DMS153 (cell line): ENCODE results near the gene SLC1A4.
"Not testable (repeated sequence)": the region's sequence is repeated elsewhere in the genome, so short reads cannot be mapped to it uniquely, and the experiment has no call there.

Source experiments
- DNase-seq: peaks from one replicate; lab custom pipeline; 2025; lab: John Stamatoyannopoulos, UW

SLC1A4 gene

GRCh38 chr2:65026154-65026553 lies 37.0 kb downstream of the SLC1A4 start:
- no peak for DNase-seq

- no peak for DNase-seq
Measured at GRCh38 chr2:65026704-65027464, 37.7 kb downstream of the SLC1A4 start.

GRCh38 chr2:65027616-65028244 lies 38.5 kb downstream of the SLC1A4 start:
- DNase-seq = no peak

- DNase-seq = no peak
Measured at GRCh38 chr2:65030476-65031332, 41.5 kb downstream of the SLC1A4 start.

- peak; percentile 61 for DNase-seq
Measured at GRCh38 chr2:65031341-65032018, 42.3 kb downstream of the SLC1A4 start.

GRCh38 chr2:65032019-65032975 lies 43.1 kb downstream of the SLC1A4 start:
- DNase-seq = no peak

- DNase-seq = no peak
Measured at GRCh38 chr2:65033178-65033577, 44.0 kb downstream of the SLC1A4 start.

- DNase-seq = not testable (repeated sequence)
Measured at GRCh38 chr2:65033667-65034066, 44.5 kb downstream of the SLC1A4 start.

- DNase-seq = no peak
Measured at GRCh38 chr2:65035351-65035943, 46.2 kb downstream of the SLC1A4 start.

- no peak for DNase-seq
Measured at GRCh38 chr2:65037178-65037577, 48.0 kb downstream of the SLC1A4 start.

GRCh38 chr2:65039640-65040039 lies 50.4 kb downstream of the SLC1A4 start:
- DNase-seq = no peak

- DNase-seq = peak; percentile 39
Measured at GRCh38 chr2:65040400-65041261, 51.4 kb downstream of the SLC1A4 start.

GRCh38 chr2:65043001-65043400 lies 53.8 kb downstream of the SLC1A4 start:
- DNase-seq = no peak

GRCh38 chr2:65044097-65044735 lies 55.0 kb downstream of the SLC1A4 start:
- DNase-seq = no peak

- no peak for DNase-seq
Measured at GRCh38 chr2:65045651-65046050, 56.5 kb downstream of the SLC1A4 start.

- DNase-seq = no peak
Measured at GRCh38 chr2:65046633-65047407, 57.6 kb downstream of the SLC1A4 start.

- peak; percentile 63 for DNase-seq
Measured at GRCh38 chr2:65049010-65049639, 59.9 kb downstream of the SLC1A4 start.

GRCh38 chr2:65050931-65051330 lies 61.7 kb downstream of the SLC1A4 start:
- DNase-seq = no peak
